Measurements from ENCODE around the gene GREB1.

GREB1 gene

DNA sequence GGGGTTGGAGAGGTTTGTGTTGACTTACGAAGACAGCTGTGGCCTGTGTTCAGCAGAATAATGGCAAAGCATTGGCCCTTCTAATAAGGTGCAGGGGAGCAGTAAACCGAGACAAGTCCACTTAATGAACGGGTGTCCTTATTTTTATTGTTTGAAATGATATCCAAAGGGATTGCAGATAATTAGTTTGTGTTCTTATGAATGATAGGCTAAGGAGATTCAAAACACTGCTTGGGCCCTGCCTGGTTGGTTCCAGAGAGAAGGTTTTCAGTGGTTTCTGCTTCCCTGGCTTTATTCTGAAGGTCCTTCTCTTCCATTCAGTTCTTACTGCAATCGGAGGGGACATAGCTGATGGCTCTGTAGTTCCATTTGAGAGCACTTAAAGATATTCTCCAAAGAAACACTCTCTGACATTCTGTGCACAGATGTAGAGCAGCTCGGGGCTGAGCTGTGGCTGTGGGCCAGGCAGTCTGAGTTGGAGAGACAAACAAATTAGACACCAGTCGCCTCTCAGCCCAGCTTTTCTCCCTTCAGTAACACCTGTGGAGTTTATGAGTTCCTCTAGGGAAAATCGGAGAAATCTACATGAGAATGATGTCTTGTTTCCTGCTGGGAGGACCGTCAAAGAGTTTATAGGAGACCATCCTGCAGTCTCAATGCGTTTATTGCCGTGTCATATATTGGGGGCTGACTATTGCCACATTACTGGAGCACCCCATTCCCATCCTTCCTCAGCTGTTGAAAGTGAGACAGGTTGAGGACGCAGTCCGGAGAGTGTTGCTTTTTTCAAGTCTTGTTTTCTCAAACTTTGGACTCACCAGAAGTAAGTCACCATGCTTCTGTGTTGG lies 6.5 kb downstream of the GREB1 start:
- H3K27me3 ChIP-seq (ENCODE audit: insufficient read depth, low read length): no peaks in the 10 kb centered on the region
- no peaks in the 10 kb centered on the region for H3K36me3 ChIP-seq (ENCODE audit: insufficient read depth, low read length)
- no peaks in the 10 kb centered on the region for H3K9me3 ChIP-seq (ENCODE audit: insufficient read depth, low read depth, low read length)
- no peak overlapping the region for H3K9ac ChIP-seq (ENCODE audit: low read depth, low read length)
- H3K27ac ChIP-seq (ENCODE audit: low read depth, low read length): no peak overlapping the region; the same call in 1 of the 2 replicates
- no peak overlapping the region for H3K4me3 ChIP-seq (ENCODE audit: low read length)
- H3K4me1 ChIP-seq (ENCODE audit: insufficient read depth, low read length): peaks cover 41% of the 10 kb centered on the region
- WGBS: 62% methylated on average over 12 of the region's 12 CpGs

DNA sequence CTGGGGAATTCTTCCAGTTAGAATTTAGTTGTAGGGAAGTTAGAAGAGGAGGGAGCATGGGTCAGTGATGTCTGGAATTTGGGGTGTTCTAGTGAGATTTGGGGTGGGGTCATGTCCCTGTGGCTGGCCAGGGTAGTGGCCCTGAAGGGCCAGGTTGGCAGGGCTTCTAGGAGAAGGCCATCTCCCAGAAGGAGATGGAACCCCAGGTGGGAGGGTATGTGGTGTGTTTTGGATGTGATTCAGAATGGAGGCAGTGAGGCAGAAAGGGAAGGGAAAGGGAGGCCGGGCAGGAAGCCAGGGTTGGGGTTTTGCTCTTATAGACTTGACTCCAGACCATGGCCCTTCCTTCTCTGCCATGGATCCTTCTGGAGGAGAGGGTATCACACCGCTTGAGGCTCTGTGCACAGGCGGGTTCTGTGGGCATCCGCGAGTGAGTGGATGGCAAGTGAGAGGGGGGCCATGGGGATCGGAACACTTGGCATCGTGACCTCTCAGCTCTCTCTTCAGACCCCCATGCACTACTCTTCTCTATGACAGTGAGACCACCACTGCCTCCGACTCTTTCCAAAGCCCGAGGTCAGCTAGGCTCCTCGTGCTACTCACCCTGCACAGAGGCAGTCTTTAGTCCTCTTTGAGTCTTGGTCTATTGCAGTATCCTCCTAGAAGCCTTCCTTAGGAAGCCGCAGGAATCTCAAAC lies 7.3 kb downstream of the GREB1 start:
- H3K4me1 ChIP-seq (ENCODE audit: insufficient read depth, low read length): peaks cover 41% of the 10 kb centered on the region
- H3K27ac ChIP-seq (ENCODE audit: low read depth, low read length): no peak overlapping the region
- 88% methylated on average over 11 of the region's 11 CpGs for WGBS
- no peaks in the 10 kb centered on the region for H3K36me3 ChIP-seq (ENCODE audit: insufficient read depth, low read length)
- no peak overlapping the region for H3K4me3 ChIP-seq (ENCODE audit: low read length)
- no peaks in the 10 kb centered on the region for H3K9me3 ChIP-seq (ENCODE audit: insufficient read depth, low read depth, low read length)
- no peaks in the 10 kb centered on the region for H3K27me3 ChIP-seq (ENCODE audit: insufficient read depth, low read length)
- no peak overlapping the region for H3K9ac ChIP-seq (ENCODE audit: low read depth, low read length)

DNA sequence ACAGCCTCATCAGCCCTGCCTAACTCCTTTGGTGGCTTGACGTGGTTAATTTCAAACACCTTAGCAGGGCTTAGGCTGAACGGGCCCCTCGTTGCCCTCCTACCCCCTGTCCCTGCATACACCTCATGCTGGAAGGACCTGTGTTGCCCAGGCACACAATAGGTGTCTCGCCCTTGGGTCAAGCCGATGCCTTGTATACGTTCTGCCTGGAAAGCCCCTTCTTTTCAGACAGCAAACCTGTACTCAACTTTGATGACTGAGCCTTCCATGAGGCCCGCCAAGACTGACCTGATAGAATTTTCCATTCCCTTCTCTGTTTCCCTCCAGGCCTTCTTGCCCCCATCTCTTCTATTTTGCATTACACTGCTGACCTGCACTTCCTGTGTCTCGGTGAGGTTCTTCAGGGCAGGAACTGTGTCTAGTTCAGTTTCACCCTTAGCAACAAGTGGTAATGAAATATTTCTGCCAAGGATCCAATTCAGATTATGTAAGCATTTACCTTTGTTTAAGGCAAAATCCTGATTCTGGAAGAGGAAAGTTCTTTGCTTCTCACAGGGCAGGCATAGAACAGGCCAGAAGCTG lies 7.9 kb downstream of the GREB1 start:
- Histone ChIP-seq H3K9me3 (ENCODE audit: insufficient read depth, low read depth, low read length) (no peaks in the 10 kb centered on the region), H3K27me3 (ENCODE audit: insufficient read depth, low read length) (no peaks in the 10 kb centered on the region), H3K9ac (ENCODE audit: low read depth, low read length) (no peak overlapping the region), H3K36me3 (ENCODE audit: insufficient read depth, low read length) (no peaks in the 10 kb centered on the region), H3K27ac (ENCODE audit: low read depth, low read length) (no peak overlapping the region), H3K4me1 (ENCODE audit: insufficient read depth, low read length) (peaks cover 41% of the 10 kb centered on the region), H3K4me3 (ENCODE audit: low read length) (no peak overlapping the region)
- 70% methylated on average over 8 of the region's 8 CpGs for WGBS

DNA sequence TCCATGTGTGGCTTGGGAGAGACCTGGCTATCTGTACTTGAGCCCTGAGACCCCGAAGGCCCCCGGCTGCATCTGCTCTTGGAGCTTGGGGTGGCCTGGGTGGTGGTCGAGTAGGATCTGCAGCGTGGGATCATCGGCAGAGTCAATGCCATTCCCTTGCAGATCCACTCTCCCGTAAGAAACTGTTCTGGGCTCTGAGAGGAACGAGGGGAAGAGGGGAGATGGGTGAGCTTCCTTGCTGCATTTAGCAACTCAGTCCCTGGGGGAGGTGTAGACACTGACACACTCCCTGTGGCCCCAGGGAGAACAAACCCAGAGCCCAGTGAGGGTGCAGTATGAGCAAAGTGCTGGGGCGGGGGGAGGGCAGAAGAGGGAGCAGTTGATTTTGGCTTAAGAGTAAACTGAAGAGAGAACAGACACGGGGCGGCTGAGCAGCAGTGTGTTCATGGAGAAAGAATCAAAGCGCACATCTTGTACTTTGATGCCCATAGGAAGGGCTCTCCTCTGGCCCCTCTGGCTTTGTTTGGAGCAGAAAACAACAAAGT lies 8.5 kb downstream of the GREB1 start:
- Histone ChIP-seq H3K27ac (ENCODE audit: low read depth, low read length) (no peak overlapping the region; the same call in none of the 2 replicates), H3K9me3 (ENCODE audit: insufficient read depth, low read depth, low read length) (no peaks in the 10 kb centered on the region), H3K4me1 (ENCODE audit: insufficient read depth, low read length) (peaks cover 41% of the 10 kb centered on the region), H3K4me3 (ENCODE audit: low read length) (no peak overlapping the region), H3K27me3 (ENCODE audit: insufficient read depth, low read length) (no peaks in the 10 kb centered on the region), H3K36me3 (ENCODE audit: insufficient read depth, low read length) (no peaks in the 10 kb centered on the region), H3K9ac (ENCODE audit: low read depth, low read length) (no peak overlapping the region)
- WGBS: 62% methylated on average over 11 of the region's 11 CpGs

DNA sequence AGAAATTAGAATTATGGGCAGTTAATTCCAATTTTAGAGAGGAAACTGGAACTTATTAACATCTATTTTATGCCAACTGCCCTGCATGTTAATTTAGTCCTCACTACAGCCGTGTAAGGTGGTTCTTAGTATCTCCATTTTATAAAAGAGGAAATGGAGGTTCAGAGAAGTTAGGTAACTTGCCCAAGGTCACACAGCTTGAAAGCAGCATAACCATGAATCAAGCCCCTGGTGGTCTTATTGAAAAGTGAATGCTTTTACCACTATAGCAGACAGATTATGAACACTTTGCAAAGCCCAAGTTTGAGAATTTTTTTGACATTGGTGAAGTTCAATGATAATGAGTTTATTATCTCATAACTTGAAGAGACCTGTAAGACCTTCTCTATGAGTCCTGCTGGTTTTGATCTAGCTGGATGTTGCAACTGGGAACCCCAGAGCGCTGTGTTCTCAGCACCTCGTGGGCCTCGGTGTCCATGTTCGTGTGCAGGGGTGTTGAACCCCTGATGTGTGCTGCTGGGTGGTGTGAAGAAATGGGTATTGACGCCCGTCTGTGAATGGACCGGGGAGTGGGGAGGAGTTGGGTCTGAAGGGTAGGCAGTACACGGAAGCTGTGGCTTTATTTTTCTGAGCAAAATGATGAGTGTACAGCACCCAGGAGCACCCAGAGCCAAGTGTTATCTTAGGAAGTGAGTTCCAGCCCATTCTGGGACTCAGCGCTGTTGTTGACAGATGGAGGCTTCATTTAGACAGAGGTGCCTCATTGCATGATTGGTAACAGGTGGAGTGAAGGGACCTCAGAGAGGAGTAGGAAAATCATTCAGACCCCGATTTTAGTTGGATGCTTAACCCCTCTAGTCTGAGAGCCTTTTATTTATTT lies 9.7 kb downstream of the GREB1 start:
- H3K27me3 ChIP-seq (ENCODE audit: insufficient read depth, low read length): no peaks in the 10 kb centered on the region
- no peak overlapping the region for H3K9ac ChIP-seq (ENCODE audit: low read depth, low read length)
- peaks cover 41% of the 10 kb centered on the region for H3K4me1 ChIP-seq (ENCODE audit: insufficient read depth, low read length)
- no peaks in the 10 kb centered on the region for H3K36me3 ChIP-seq (ENCODE audit: insufficient read depth, low read length)
- H3K9me3 ChIP-seq (ENCODE audit: insufficient read depth, low read depth, low read length): no peaks in the 10 kb centered on the region
- 89% methylated on average over 11 of the region's 11 CpGs for WGBS
- no peak overlapping the region for H3K27ac ChIP-seq (ENCODE audit: low read depth, low read length)
- H3K4me3 ChIP-seq (ENCODE audit: low read length): no peak overlapping the region

- no peak overlapping the region for H3K4me3 ChIP-seq (ENCODE audit: low read length)
- no peak overlapping the region for H3K9ac ChIP-seq (ENCODE audit: low read depth, low read length)
- peaks cover 28% of the 10 kb centered on the region for H3K4me1 ChIP-seq (ENCODE audit: insufficient read depth, low read length)
- WGBS: 99% methylated on average over 3 of the region's 6 CpGs
- no peak overlapping the region for H3K27ac ChIP-seq (ENCODE audit: low read depth, low read length)
- no peaks in the 10 kb centered on the region for H3K36me3 ChIP-seq (ENCODE audit: insufficient read depth, low read length)
- H3K9me3 ChIP-seq (ENCODE audit: insufficient read depth, low read depth, low read length): no peaks in the 10 kb centered on the region
- no peaks in the 10 kb centered on the region for H3K27me3 ChIP-seq (ENCODE audit: insufficient read depth, low read length)
These were observed 12.2 kb downstream of the GREB1 start for GRCh38 chr2:11546072-11546471.

DNA sequence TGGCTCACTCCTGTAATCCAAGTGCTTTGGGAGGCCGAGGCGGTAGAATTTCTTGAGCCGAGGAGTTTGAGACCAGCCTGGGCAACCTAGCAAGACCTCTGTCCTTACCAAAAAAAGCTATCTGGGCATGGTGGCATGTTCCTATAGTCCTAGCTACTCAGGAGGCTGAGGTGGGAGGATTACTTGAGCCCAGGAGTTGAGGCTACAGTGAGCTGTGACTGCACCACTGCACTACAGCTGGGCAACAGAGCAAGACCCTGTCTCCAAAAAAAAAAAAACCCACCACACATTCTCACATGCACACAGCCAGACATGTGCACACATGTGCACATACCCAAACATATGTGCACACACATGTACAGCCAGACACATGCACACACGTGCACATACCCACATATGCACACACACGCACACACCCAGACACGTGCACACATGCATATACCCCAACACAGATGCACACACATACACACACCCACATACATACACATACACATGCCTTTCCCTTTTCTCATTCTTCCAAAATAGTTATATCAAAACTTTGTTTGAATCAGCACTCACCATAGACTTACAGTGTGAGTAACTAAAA lies 14.2 kb downstream of the GREB1 start:
- no peak overlapping the region for H3K9ac ChIP-seq (ENCODE audit: low read depth, low read length)
- no peaks in the 10 kb centered on the region for H3K27me3 ChIP-seq (ENCODE audit: insufficient read depth, low read length)
- H3K4me3 ChIP-seq (ENCODE audit: low read length): no peak overlapping the region
- no peaks in the 10 kb centered on the region for H3K36me3 ChIP-seq (ENCODE audit: insufficient read depth, low read length)
- 93% methylated on average over 6 of the region's 6 CpGs for WGBS
- no peaks in the 10 kb centered on the region for H3K9me3 ChIP-seq (ENCODE audit: insufficient read depth, low read depth, low read length)
- no peak overlapping the region for H3K27ac ChIP-seq (ENCODE audit: low read depth, low read length)
- H3K4me1 ChIP-seq (ENCODE audit: insufficient read depth, low read length): peaks cover 10% of the 10 kb centered on the region

DNA sequence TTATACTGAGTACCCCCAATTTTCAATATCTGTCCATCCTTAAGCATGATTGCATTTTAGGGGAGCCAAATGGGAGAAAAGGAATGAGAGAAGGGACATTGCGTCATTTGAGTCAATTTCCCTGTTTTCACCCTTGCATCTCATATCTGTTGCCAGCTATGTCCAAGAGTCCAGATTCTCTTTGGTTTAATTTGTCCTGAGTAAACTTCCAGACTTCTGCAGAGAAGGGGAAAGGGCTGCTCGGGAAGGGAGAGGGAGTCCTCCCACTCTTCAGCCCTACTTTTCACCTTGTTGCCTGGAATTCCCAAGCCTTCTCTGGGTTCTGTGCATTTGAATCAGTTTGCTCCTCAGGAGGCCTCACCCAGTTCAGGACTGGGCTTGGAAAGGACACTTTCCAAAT lies 16.5 kb downstream of the GREB1 start:
- H3K36me3 ChIP-seq (ENCODE audit: insufficient read depth, low read length): no peaks in the 10 kb centered on the region
- no peaks in the 10 kb centered on the region for H3K27me3 ChIP-seq (ENCODE audit: insufficient read depth, low read length)
- peaks cover 16% of the 10 kb centered on the region for H3K4me1 ChIP-seq (ENCODE audit: insufficient read depth, low read length)
- H3K9me3 ChIP-seq (ENCODE audit: insufficient read depth, low read depth, low read length): no peaks in the 10 kb centered on the region
- WGBS: 64% methylated on average over 2 of the region's 2 CpGs
- no peak overlapping the region for H3K27ac ChIP-seq (ENCODE audit: low read depth, low read length)
- no peak overlapping the region for H3K4me3 ChIP-seq (ENCODE audit: low read length)
- no peak overlapping the region for H3K9ac ChIP-seq (ENCODE audit: low read depth, low read length)

GRCh38 chr2:11550901-11551568 lies 17.2 kb downstream of the GREB1 start:
- 88% methylated on average over 7 of the region's 7 CpGs for WGBS
- H3K36me3 ChIP-seq (ENCODE audit: insufficient read depth, low read length): no peaks in the 10 kb centered on the region
- H3K4me3 ChIP-seq (ENCODE audit: low read length): no peak overlapping the region
- no peaks in the 10 kb centered on the region for H3K9me3 ChIP-seq (ENCODE audit: insufficient read depth, low read depth, low read length)
- H3K27me3 ChIP-seq (ENCODE audit: insufficient read depth, low read length): no peaks in the 10 kb centered on the region
- no peak overlapping the region for H3K9ac ChIP-seq (ENCODE audit: low read depth, low read length)
- peaks cover 22% of the 10 kb centered on the region for H3K4me1 ChIP-seq (ENCODE audit: insufficient read depth, low read length)
- no peak overlapping the region for H3K27ac ChIP-seq (ENCODE audit: low read depth, low read length)

All from HUES64 (cell line).